Measurements from ENCODE around the gene RASL10B.

RASL10B gene

DNA sequence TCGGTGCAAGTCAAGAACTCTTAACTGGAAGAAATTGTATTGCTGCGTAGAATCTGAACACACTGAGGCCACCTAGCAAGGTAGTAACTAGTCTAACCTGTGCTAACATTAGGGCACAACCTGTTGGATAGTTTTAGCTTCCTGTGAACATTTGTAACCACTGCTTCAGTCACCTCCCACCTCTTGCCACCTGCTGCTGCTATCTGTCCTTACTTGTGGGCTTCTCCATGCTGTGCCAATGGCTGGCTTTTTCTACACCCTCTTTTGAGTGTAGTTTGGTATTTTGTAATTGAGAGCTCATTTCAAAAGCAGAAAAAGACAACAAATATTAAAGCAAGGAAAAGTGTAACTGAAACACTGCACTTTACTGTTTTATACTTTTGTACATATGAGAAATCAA, 7.7 kb upstream of the RASL10B start:
- DNase-seq, result no peak

GRCh38 chr17:35725058-35725457, 6.4 kb upstream of the RASL10B start:
- no peak for DNase-seq

GRCh38 chr17:35725802-35726126, 5.7 kb upstream of the RASL10B start:
- DNase-seq, result no peak

GRCh38 chr17:35726127-35726952, 5.1 kb upstream of the RASL10B start:
- no peak for DNase-seq

GRCh38 chr17:35726953-35727460, 4.4 kb upstream of the RASL10B start:
- no peak for DNase-seq

DNA sequence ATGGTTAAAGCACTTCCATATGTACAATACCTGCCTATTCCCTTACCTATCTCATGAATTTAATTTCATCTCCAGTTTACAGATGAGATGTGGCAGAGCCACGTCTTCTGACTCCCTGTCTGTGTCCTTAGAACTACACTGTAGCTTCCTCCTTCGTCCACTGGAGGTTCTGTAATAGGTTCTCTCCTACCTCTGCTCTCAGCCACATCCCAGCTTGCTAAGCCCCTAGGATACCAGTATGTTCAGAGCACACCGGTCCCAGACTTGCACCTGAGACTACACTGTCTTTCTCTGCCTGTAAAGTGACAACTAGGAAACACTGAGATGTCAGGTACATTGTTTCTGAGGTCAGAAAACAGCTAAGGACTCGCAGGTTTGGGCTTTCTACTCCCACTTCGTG, 3.8 kb upstream of the RASL10B start:
- no peak for DNase-seq

GRCh38 chr17:35728551-35728950, 2.9 kb upstream of the RASL10B start:
- DNase-seq, result no peak

- no peak for DNase-seq
Observed at GRCh38 chr17:35729405-35729833, 2.0 kb upstream of the RASL10B start.

DNA sequence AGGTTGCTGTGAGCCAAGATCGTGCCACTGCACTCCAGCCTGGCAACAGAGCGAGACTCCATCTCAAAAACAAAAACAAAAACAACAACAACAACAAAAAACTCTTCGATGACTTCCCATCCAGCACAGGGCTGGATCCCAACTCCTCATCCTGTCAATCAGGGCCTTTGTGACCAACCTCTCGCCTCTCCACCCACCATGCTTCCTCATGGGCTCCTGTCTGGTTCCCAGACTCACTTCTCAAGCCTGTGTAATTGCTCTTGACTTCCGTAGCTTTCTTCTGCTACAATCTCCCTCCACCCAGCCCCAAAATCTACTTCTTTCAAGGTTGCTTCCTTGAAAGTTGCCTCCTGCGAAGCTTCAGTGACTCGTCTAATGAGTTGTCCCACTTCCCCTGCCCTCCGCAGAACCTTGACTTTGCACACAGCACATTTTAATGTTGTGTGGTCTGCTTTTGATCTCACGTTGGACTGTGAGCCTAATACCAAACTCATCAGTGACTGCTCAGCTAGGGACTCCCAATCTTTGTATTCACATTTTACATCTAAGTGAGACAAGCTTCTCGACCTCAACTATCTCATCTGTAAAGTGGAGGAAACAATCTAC, 936 bp upstream of the RASL10B start:
- no peak for DNase-seq

DNA sequence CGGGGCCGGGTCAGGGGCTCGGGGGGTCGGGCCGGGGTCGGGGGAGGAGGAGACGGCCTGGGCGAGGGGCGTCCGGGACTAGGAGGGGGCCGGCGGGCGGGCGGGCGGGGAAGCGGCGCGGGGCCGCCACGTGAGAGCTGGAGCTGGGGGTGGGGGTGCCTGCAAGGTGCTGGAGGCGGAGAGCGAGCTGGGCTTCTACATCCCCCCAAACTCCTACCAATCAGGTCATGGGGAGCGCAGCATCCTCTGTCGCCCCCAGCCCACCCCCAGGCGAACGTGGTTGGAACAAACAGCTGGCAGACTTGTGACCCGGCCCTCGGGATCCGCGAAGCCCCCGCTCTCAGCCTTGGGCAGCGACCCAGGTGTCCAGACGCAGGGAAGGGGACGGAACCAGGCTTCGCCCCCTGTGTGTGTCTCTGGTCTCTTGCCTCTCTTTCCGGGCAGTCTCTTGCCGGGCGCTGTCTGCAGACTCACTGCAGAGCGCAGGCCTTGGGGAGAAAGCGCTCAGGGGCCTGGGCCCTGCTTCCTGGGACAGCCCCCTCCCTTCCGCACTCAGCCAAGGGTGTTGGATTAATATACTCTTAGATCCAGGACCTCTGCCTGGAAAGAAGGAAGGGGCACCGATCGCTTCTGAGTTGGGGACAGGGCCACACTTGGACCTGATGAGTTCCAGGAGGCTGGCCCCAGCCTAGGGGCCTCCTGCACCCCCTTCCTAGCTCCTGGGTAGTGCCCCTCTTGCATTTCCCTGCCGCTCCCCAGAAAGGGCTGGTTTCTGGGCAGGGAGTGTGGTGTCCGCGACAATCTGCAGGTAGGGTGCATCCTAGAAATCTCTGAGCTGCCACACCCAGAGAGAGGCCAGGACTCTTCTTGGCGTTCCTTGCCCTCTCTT, 722 bp downstream of the RASL10B start:
- DNase-seq, result no peak

DNA sequence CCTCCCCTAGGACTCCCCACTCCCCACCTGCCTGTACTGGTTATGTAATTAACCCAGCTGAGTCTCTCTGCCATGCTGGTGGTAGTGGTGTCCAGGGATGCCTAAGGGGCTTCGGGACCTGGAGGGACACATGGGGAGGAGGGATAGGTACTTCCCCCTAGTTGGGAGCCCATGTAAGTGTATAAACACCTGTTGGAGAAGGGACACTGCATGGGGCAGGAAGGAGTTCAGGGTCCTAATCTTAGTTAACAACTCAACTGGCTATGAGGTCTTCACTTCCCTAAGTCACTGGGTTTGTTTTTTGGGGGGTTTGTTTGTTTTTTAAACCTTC, 1.3 kb downstream of the RASL10B start:
- no peak for DNase-seq

- no peak for DNase-seq
Observed at GRCh38 chr17:35733366-35733765, 1.9 kb downstream of the RASL10B start.

- no peak for DNase-seq
Observed at GRCh38 chr17:35734396-35734795, 3.0 kb downstream of the RASL10B start.

DNA sequence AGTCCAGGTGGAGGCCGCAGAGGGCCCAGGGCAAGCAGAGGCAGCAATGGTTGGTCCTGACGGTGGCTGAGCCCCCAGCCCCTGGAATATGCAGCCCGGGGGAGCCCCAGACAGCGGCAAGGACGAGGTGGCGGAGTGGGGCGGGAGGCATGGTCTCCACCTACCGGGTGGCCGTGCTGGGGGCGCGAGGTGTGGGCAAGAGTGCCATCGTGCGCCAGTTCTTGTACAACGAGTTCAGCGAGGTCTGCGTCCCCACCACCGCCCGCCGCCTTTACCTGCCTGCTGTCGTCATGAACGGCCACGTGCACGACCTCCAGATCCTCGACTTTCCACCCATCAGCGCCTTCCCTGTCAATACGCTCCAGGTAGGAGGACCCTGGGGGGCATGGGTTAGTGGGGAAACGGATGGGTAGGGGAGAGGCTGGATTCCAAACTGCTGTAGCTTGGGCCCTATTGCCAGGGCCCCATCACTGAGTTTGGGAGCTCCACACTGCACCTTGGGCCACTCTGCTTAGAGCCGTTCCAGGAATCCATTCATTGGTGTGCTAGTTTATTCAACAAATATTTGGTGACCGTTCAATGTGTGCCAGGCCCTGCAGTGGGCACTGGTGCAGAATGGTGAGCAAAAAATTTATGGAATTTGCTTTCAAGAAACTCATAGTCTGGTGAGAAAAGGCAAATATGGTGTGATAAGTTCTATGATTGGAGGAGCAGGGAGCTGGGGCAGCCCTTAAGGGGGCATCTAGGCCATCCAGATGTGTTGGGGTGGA, 3.8 kb downstream of the RASL10B start:
- no peak for DNase-seq

DNA sequence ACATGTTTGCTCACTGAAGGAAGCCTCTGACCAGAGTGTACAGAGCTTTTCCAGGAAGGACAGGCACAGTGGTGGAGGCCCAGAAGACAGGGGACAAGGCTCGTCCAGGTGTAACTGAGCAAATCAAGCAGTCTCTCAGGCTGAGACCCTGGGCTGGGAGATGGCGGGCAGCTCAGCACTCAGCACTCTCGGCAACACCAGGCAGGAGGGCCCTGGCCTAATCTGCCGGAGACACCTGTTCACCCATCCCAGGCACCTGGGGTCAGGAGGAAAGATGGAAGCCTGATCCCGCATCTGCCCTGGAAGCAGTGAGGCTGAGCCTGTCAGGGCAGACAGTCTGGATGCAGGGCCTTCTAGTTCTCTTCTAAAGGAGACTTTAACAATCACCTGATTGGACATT, 4.8 kb downstream of the RASL10B start:
- DNase-seq, result no peak

DNA sequence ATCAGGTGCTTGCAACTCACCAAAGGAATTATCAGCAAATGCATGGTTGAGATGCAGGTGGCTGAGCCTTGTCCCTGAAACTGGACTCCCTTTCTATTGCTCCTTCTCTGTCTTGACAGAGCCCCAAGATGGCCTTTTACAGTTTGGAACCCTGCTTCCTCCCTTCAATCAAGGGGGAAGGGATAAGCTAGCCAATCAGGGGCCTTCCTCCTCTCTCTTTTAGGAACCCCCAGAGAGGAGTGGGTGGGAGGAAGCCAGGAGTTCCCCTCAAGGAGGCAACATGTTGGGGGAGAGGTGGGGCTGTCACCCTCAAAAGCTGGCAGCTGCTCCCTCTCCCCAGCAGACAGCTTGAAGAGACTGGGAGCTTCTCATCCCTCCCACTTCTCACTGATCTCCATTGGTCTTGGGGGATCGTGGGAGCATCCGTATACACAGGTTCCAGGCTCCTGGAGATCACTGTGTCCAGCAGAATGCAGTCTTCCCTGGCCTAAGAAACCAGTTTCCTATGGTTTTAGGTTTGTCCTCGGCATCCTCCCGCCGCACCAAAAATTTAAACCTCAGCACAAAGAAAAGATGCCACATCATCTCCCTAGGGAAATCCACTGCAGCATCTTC, 7.2 kb downstream of the RASL10B start:
- DNase-seq, result no peak

DNA sequence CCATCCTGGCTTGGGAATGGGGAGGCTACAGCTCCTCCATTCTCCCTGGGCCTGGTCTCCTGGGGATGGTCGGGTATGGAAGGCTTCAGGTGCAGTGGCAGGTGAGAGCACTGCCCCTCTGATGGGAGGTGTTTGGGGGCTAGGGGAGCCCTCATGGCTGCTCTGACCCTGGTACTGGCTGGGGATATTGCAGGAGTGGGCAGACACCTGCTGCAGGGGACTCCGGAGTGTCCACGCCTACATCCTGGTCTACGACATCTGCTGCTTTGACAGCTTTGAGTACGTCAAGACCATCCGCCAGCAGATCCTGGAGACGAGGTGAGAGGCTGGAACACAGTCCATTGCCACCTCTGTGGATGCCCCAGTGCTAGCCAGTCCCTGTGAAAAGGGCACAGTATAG, 8.8 kb downstream of the RASL10B start:
- no peak for DNase-seq

- DNase-seq, result no peak
Observed at GRCh38 chr17:35740997-35741931, 9.8 kb downstream of the RASL10B start.

DNA sequence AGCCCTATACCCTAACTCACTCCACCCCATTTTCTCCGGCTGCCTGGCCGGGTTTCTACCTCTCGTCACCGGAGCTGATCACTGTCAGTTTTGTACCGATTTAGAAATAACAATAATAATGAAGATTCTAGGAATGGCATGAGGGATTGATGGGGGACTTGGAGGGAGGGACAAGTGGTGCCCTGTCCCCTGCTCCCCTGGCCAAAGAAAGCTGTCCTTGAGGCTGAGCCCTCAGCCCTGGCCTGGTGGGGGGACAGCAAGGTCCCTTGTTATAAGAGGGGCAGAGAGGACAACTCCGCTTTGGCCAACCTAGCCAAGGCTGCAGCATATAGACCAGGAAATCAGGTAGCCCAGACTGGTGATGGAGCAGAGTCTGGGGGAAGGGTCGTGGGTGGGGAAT, 11.1 kb downstream of the RASL10B start:
- no peak for DNase-seq

DNA sequence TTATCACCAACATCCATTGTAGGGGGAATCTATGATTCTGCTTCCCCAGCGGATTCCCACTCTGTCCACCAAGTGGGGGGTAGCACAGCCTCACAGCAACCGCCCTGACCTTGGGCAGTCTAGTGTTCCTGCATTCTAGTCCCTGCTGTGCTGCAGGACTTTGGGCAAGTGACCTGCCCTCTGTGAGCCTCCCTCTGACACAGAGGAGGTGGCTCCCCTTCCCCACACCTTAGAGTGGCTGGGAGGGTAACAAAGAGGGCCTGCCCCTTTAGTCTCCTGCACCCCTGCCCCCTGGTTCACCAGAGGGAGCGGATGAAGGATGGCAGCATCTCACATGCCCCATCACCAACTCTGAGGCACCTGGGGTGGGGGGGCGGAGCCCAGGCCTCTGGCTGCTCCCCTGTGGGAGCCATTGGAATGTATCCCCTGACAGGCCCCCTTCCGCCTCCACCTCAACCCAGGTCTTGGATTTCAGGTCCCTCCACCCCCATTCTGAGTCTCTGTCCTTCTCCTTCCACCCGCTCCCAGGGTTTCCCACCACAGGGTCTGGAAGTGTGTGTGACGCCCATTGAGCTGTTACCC, 11.5 kb downstream of the RASL10B start:
- no peak for DNase-seq

Measured in cortex of kidney (tissue), 1 donor.